Left lobe of liver (tissue), 2 donors: ENCODE measurements around the gene ZBTB47. TPM values are rescaled to one million over a fixed set of nuclear protein-coding genes. Genes with fewer than 3 reads are reported as not detected.

Source experiments
- ATAC-seq: fragments of 200-7000 bp; cut with Tn5 transposase; one replicate; pipeline ENCODE4 v1.9.1; 2020; ENCODE audit warnings: mild to moderate bottlenecking, moderate library complexity
- DNase-seq: peaks from one replicate; pipeline ENCODE4 v3.0.0-alpha.2; 2020; ENCODE audit warnings: low spot score
- total RNA-seq: library from RNA; stranded (reverse); gene quantifications from one replicate; pipeline ENCODE4 v1.2.1, GENCODE V29; 2021
- donor health status: DM: no; HTN: no; CAD: no; lungs with moderate emphysema.
- donor health status: DM: no; HTN: yes; CAD: no.

ZBTB47 gene
- total RNA-seq, 1 donor from 2014 or later = 5.0 TPM

GRCh38 chr3:42664438-42664803 lies 10.9 kb downstream of the ZBTB47 start:
- ATAC-seq (no peak), DNase-seq (no peak)

DNA sequence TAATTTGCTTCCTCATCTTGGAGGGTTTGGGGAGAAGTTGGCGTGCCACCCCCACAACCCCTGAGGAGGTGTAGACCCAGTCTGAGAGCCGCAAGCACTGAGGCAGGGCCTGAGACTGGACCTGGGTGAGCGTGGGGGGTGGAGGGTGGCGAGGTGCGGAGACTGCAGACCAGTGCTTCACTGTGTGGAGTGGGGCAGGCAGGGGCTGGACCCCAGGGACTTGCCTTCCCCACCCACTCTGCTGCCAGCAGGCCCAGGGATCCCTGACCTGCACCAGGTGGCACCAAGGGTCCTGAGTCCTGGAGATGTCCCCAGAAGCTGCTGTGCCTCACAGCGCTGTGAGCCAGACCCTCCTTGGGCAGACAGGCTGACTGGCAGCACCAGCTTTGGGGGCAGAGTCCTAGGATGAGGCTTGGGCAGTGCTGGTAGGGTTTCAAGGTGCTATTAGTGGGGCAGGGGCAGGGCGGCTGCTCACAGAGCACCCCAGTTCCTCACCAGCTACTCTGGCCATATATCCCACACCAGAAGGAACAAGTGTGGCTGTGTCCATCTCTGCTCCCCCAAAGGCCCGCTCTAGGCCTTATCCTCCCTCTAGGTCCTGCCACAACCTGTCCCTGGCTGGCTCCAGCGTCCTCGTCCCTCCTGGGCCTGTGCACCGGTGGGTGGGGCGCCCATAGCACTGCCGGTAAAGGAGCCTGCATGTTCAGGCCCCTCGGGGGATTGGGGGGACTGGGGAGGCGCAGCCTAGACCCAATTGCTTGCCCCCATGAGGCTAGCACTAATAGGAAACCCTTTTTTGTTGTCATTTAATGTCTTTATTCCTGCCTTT lies 11.8 kb downstream of the ZBTB47 start:
- ATAC-seq = no peak

DNA sequence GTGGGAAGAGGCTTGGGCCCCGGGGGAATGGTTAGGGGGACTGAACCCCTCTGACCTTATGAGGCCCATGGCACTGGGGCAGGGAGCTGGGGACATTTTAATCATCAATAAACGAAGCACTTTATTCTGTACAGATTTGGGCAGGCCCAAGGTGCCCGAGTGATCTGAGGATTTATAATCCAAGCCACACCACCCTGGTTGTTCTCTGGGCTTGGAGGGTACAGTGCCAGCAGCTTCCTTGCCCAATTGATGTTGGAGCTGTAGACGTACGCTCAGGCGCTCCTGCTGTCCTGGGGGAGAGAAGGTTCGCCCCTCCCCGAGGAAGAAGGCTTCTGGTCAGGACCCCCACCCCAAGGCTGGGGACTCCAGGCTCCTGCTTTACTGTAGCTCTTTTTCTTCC lies 12.5 kb downstream of the ZBTB47 start:
- no peak for DNase-seq

More for the DNA sequence above, 11.8 kb downstream of the ZBTB47 start:
- no peak for DNase-seq

DNA sequence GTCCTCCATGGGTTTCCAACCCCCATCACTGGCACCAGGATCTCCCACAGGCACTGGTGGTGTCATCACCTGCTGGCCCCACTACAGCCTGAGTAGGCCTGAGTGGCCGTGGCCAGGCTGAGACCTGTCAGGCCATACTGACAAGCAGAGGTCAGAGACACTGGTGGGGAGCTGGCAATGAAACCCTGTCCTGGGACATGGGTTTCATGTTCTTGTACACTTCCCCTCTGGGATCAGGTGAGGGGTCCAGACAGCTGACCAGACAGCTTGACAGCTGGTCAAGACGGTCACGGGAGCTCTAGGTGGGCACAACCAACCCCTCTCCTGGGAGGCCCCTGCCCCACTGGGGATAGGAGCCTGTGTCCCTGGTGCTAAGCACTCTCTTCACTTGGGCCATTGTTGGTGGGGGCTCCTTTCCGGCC lies 13.1 kb downstream of the ZBTB47 start:
- no peak for ATAC-seq
- no peak for DNase-seq

More for the DNA sequence above, 12.5 kb downstream of the ZBTB47 start:
- no peak for ATAC-seq

- DNase-seq = peak; percentile 42
- no peak for ATAC-seq
Observed at GRCh38 chr3:42667096-42667522, 13.6 kb downstream of the ZBTB47 start.

DNA sequence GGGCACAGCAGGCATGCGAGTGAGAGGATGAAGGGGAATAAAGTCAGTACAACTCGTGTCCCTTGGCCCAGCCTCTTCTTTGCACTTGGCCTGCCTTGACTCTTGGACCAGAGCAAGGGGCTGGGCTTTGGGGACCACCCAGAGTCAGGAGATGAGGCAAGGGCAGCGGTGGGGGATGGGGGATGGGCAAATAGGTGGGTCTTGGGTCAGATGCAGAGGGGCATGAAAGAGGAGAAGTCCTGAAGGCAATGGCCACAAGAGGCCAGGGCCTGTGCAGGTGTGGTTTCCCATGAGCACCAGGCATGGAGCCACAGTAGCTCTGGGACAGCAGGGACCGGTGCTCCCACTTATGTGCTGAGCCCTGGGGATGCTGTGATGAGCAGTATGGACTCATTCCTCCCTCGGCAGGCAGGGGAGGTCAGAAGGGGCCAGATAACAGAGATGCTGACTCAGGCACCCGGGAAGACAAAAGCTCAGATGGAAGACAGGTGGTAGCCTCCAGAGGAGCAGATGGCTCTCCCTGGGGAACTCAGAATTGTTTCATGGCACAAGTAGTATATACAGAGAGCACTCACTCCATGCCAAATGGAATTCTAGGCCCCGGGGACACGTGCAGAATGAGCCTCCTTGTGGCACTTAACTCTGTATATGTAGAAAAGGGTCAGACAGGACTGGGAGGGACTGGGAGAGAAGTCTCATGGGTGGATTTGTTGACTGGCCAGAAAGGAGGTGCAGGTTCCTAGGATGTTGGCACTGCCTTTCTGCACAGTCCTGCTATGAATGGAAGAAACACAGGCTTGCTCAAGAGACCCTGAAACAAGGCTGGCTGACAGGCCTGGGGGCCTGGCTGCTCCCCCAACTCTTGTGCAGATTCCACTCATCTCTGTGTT lies 14.3 kb downstream of the ZBTB47 start:
- peak; percentile 42 for DNase-seq
- no peak for ATAC-seq

- DNase-seq (no peak), ATAC-seq (no peak)
Observed at GRCh38 chr3:42668413-42668760, 14.9 kb downstream of the ZBTB47 start.

DNA sequence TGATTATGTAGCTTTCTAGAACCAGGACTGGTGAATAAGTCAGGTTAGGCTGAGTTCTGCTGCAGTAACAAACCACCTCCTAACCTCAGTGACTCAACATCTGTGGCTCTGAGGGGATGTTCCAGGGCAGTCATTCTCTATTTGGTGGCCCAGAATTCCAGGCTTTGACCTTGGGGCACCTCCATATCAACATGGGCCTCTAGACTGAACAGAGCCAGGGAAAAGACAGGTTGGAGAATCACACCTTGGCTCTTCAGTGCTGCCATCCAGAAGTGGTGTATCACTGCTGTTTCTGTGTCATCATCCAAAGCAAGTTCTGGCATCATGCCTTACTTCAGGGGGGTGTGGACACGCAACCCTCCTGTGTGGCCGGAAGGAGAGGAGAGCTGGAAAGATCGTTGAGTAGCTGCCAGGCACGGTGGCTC lies 15.3 kb downstream of the ZBTB47 start:
- DNase-seq = peak; percentile 19

GRCh38 chr3:42670051-42670576 lies 16.6 kb downstream of the ZBTB47 start:
- ATAC-seq (no peak), DNase-seq (no peak)

More for the DNA sequence above, 15.3 kb downstream of the ZBTB47 start:
- ATAC-seq = no peak

DNA sequence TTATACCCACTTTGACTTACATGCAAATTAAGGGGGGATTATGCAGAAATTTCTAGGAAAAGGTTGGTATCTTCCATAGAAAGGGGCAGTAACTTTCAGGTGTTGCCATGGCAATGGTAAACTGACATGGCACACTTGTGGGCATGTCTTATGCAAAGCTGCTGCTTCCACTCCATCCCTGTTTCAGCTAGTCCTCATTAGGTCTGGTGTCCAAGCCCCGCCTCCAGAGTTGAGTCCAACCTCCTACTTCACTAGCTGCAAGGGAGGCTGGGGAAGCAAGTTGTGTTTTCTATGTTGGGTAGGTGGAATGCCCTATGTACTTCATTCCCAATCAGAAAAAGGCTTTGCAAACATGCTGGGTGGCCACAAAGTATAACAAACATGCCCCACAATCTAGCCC lies 17.2 kb downstream of the ZBTB47 start:
- DNase-seq = no peak
- no peak for ATAC-seq

DNA sequence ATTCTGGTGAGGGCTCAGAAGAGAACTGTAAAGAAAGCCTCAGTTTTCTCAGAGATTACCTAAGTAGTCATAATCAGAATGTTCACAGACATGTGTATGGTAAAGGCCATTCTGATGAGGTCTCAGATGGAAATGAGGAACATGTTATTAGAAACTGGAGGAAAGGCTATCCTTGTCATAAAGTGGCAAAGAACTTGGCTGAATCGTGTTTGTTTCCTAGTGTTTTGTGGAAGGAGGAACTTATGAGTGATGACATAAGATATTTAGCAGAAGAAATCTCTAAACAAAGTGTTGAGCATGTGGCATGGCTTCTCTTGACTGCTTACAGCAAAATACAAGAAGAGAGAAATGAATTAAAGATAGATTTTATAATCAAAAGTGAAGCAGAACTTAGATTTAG lies 19.0 kb downstream of the ZBTB47 start:
- ATAC-seq (no peak), DNase-seq (no peak)

GRCh38 chr3:42673082-42673481 lies 19.6 kb downstream of the ZBTB47 start:
- no peak for DNase-seq
- no peak for ATAC-seq

DNA sequence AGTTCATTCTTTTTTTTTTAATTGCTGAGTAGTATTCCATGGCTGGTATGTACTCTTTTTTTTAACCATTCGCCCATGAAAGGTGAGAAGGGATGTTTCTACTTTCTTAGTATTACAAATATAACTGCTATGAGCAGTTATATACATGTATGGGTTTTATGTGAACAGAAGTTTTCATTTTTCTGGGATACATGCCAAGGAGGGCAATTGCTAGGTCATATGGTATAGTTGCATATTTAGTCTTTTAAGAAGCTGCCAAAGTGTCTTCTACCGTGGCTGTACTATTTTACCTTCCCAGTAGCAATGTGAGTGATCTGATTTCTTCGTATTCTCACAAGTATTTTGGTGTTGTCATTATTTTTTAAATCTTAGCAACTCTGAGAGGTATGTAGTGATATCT lies 20.6 kb downstream of the ZBTB47 start:
- no peak for DNase-seq
- no peak for ATAC-seq

GRCh38 chr3:42675909-42676308 lies 22.4 kb downstream of the ZBTB47 start:
- ATAC-seq = no peak
- no peak for DNase-seq

DNA sequence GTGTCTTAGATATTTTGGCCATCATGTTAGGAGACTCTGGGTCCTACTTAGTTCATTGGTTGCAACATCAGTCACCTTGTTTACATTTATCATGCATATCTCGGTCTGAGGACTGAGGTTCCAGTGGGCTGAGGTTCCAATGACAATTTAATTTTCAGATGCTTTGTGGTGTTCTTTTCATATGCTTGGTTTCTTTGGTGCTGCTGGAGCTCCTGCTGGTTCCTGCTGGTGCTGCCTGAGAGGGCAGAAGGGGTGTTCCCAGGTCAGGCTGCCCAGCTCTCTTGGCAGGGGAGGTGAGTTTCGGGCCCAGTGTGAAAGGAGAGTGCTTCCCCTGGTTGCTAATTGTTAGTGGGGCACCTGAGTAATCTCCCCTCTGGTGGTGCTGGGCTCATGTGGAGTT lies 24.9 kb downstream of the ZBTB47 start:
- ATAC-seq = no peak
- no peak for DNase-seq

DNA sequence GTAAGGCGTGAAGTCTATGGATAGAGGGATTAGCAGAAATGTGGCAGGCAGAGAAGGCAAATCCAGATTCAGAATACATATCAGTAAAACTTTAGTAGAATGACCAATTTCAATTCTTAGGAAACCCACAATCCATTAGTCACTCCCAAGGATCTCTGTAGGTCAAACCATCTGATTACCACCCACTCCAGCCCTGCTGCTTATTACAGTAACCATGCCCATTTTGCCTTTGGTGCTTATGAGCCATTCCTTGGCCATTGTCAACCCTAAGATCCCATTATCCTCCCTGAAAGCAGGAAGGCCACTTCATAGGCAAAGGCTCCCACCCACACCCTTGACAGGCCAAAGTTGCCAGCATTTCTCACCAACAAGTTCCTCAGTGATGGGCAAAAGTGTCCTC lies 26.8 kb downstream of the ZBTB47 start:
- ATAC-seq (no peak), DNase-seq (no peak)

DNA sequence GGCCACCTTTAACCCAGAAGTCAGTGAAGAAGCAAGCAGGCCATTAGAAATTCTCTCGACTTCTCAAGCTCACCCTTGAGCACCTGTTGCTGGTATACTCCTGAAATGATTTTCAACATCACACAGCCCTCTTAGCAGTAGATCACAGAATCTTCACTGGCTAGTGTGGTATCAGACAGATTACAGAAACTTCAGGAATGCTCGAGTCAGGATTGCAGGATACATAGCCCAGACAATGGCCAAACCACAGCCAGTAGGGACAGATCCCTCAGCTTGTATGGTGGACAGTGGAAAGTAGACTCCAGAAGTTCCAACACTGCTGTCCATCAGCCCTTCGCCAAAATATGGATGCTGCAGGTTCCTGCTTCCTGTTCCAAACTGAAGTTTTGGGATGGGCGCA lies 27.3 kb downstream of the ZBTB47 start:
- no peak for DNase-seq
- no peak for ATAC-seq

- DNase-seq (no peak), ATAC-seq (no peak)
Observed at GRCh38 chr3:42681361-42682038, 28.0 kb downstream of the ZBTB47 start.

DNA sequence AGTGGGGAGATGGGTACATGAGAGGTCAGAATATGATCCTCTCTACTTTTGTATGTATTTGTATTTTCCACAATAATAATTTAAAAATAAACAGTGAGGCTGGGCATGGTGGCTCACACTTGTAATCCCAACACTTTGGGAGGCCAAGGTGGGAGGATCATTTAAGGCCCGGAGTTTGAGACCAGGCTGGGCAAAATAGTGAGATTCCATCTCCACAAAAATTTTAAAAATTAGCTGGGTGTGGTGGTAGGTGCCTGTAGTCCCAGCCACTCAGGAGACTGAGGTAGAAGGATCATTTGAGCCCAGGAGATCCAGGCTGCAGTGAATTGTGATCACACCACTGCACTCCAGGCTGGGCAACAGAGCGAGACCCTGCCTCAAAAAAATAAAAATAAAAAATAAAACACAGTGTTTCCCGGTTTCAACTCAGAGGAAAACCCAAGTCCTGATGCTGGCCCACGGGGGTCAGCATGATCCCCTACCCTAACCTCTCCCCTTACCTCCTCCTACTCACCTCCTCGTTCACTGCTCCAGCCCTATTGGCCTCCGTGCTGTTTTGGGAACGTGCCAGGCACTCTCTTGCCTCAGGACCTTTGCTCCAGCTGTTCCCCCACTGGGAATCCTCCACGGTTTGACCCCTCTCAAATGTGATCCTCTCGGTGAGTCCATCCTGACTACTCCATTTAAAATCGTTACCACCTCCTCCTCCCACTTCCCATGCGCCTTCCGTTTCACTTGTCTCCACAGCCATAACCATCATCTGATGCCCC lies 29.0 kb downstream of the ZBTB47 start:
- ATAC-seq (no peak), DNase-seq (no peak)

DNA sequence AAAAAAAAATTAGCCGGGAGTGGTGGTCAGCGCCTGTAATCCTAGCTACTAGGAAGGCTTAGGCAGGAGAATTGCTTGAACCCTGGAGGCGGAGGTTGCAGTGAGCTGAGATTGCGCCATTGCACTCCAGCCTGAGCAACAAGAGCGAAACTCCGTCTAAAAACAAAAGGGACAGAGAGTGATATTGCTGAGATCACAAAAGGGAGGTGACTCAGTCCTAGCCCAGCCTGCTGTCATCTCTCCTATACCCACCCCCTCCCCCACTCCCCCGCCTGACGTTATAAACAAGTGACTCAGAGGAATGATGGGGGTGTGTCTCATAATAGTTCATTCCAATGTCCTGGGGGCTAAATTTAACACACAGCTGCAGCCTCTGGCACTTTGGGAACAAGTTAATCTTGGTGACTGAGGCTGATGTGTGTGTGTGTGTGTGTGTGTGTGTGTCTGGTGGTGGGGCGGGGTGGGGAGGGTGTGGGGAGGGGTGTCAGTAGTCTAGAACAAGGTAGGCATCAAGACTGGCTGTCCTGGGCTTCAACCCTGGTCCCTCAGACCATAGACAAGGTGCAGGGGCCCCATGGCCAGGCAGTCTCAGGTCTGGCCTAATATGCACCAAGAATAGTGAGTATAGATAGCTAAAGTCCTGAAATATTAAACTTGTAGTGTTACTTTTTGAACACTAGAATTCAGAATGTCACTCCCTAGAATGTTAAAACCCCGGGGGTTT lies 30.5 kb downstream of the ZBTB47 start:
- DNase-seq = no peak

More for the DNA sequence above, 30.5 kb downstream of the ZBTB47 start:
- ATAC-seq = no peak
